HCT116 (cell line): Measurements from ENCODE around the gene CD58. TPM values are rescaled to one million over a fixed set of nuclear protein-coding genes. Genes with fewer than 3 reads are reported as not detected.

ENCODE experiments used
- ATAC-seq: fragments of 200-7000 bp; cut with Tn5 transposase; 2 replicates; pipeline ENCODE4 v1.9.1; 2020; ENCODE audit warnings: mild to moderate bottlenecking, moderate library complexity
- BruUV-seq: library from RNA; stranded (reverse); fragments of 400-500 nt; replicated peaks from 2 replicates; lab custom pipeline; 2021; lab: Mats Ljungman, UMichigan
- CTCF ChIA-PET: fragments of 300-600 bp; sonication (Branson Sonifier 250); formaldehyde crosslinking; loops from one replicate; lab custom pipeline; 2021; ENCODE audit warnings: antibody characterized with exemption; lab: Charles Lee
- POLR2A ChIA-PET: fragments of 300-600, 350-600 bp; sonication (Branson Sonifier 250); formaldehyde crosslinking; loops from one replicate; lab custom pipeline; 2021; ENCODE audit warnings: antibody characterized with exemption; lab: Charles Lee
- RAD21 ChIA-PET, 2 experiments: fragments of 300-600 bp; sonication (Branson Sonifier 250); formaldehyde crosslinking; loops; one replicate each; lab custom pipeline; 2023; ENCODE audit warnings: low total read pairs in 2 of 2; ENCODE audit not compliant: uncharacterized antibody in 2 of 2, unreplicated experiment in 2 of 2, low non-redundant PET in 1 of 2; lab: Charles Lee
- DNase-seq: peaks from one replicate; pipeline ENCODE4 v3.0.0-alpha.2; 2010; ENCODE audit warnings: low read depth, low spot score
- H2AFZ ChIP-seq: fragments of 200-600 bp; shearing (Covaris generic), sonication (generic); 2 replicates; pipeline ENCODE4 v1.6.1; 2017; ENCODE audit warnings: low read depth, mixed run types, mixed read lengths, antibody characterized with exemption, low read length; ENCODE audit not compliant: poor library complexity, severe bottlenecking
- H3K27ac ChIP-seq: 2 replicates; pipeline ENCODE4 v1.5.1; 2012; ENCODE audit warnings: low read depth, low read length
- H3K27me3 ChIP-seq: fragments of 200-600 bp; sonication (generic); 2 replicates; pipeline ENCODE4 v1.6.1; 2016; ENCODE audit warnings: mixed run types, low read length, mixed read lengths; ENCODE audit not compliant: insufficient read depth
- H3K36me3 ChIP-seq, 2 experiments: fragments of 200-500 bp in 1 of 2; fragments of 200-600 bp in 1 of 2; sonication (Bioruptor generic) in 1 of 2; sonication (generic) in 1 of 2; 2 replicates each; pipeline versions ENCODE4 v1.5.1 to v1.6.1; 2014 to 2016; ENCODE audit warnings: low read length in 2 of 2, inconsistent platforms in 1 of 2, mixed read lengths in 1 of 2, mixed run types in 1 of 2; ENCODE audit not compliant: insufficient read depth in 2 of 2, control insufficient read depth in 1 of 2
- H3K4me1 ChIP-seq, 2 experiments: fragments of 200-600 bp in 1 of 2; sonication (generic) in 1 of 2; 2 replicates each; pipeline versions ENCODE4 v1.5.1 to v1.6.1; 2012 to 2017; ENCODE audit warnings: low read length in 2 of 2, inconsistent platforms in 1 of 2, mild to moderate bottlenecking in 1 of 2, mixed read lengths in 1 of 2, mixed run types in 1 of 2, moderate library complexity in 1 of 2; ENCODE audit not compliant: insufficient read depth in 2 of 2, control insufficient read depth in 1 of 2
- H3K4me2 ChIP-seq: fragments of 200-600 bp; sonication (generic); 2 replicates; pipeline ENCODE4 v1.6.1; 2017; ENCODE audit warnings: mixed run types, low read length, mixed read lengths
- H3K4me3 ChIP-seq, 2 experiments: fragments of 200-600 bp in 1 of 2; sonication (generic) in 1 of 2; replicated peaks in 1 of 2; 2 replicates each; pipeline ENCODE4 v1.5.1; 2011 to 2016; ENCODE audit warnings: low read length in 2 of 2, control low read depth in 1 of 2, low read depth in 1 of 2, mild to moderate bottlenecking in 1 of 2, mixed read lengths in 1 of 2, mixed run types in 1 of 2
- H3K79me2 ChIP-seq: fragments of 200-600 bp; sonication (generic); 2 replicates; pipeline ENCODE4 v1.6.1; 2017; ENCODE audit warnings: mild to moderate bottlenecking, mixed run types, low read length, moderate library complexity, mixed read lengths; ENCODE audit not compliant: insufficient read depth
- H3K9ac ChIP-seq: fragments of 200-600 bp; sonication (generic); 2 replicates; pipeline ENCODE4 v1.6.1; 2016; ENCODE audit warnings: low read length, mixed read lengths
- H3K9me2 ChIP-seq: fragments of 200-600 bp; sonication (generic), shearing (Covaris generic); 2 replicates; pipeline ENCODE4 v1.6.1; 2017; ENCODE audit warnings: mixed run types, mild to moderate bottlenecking, moderate library complexity; ENCODE audit not compliant: insufficient read depth
- H3K9me3 ChIP-seq, 2 experiments: fragments of 200-500 bp in 1 of 2; fragments of 200-600 bp in 1 of 2; sonication (Bioruptor generic) in 1 of 2; sonication (generic) in 1 of 2; 2 replicates each; pipeline ENCODE4 v1.6.1; 2014 to 2017; ENCODE audit warnings: low read length in 2 of 2, mixed read lengths in 2 of 2, inconsistent platforms in 1 of 2, low read depth in 1 of 2, mild to moderate bottlenecking in 1 of 2, mixed run types in 1 of 2, moderate library complexity in 1 of 2; ENCODE audit not compliant: control insufficient read depth in 1 of 2, insufficient read depth in 1 of 2
- H4K20me1 ChIP-seq: fragments of 200-600 bp; sonication (generic), shearing (Covaris generic); 2 replicates; pipeline ENCODE4 v1.6.1; 2017; ENCODE audit warnings: mixed run types, mild to moderate bottlenecking, moderate library complexity; ENCODE audit not compliant: insufficient read depth
- EGR1 ChIP-seq: IDR thresholded peaks from 2 replicates; pipeline ENCODE4 v1.6.1; 2012; ENCODE audit warnings: low read depth
- REST ChIP-seq: IDR thresholded peaks from 2 replicates; pipeline ENCODE4 v1.6.1; 2012; ENCODE audit warnings: low read depth
- SRF ChIP-seq: IDR thresholded peaks from 2 replicates; pipeline ENCODE4 v1.6.1; 2012; ENCODE audit warnings: low read depth
- ZBTB33 ChIP-seq: IDR thresholded peaks from 2 replicates; pipeline ENCODE4 v1.6.1; 2011; ENCODE audit warnings: mild to moderate bottlenecking, low read length, moderate library complexity; ENCODE audit not compliant: insufficient replicate concordance; ENCODE audit errors: extremely low read depth
- intact Hi-C: fragments of 100-400 bp; cut with micrococcal nuclease; formaldehyde crosslinking; loops from 2 replicates; pipeline ENCODE4 v1.10.0; 2022
- total RNA-seq: library from RNA; stranded (reverse); gene quantifications from one replicate; pipeline ENCODE4 v1.2.1, GENCODE V29; 2021; ENCODE audit not compliant: unreplicated experiment

The CD58 gene
- total RNA-seq, 1 experiment from 2014 or later = 18.0 TPM

- TF ChIP-seq EGR1 (no peak), ZBTB33 (no peak), SRF (no peak)
- TF ChIP-seq, all 23 proteins: peak for 0
Measured at GRCh38 chr1:116580446-116581322, 9.9 kb upstream of the CD58 start (continued).

GRCh38 chr1:116579259-116579875 is 8.5 kb upstream of the CD58 start:
- Histone ChIP-seq H3K79me2 (no peaks in the 10 kb centered on the region), H3K4me1 (no peaks in the 10 kb centered on the region), H3K9ac (no peak overlapping the region), H3K27ac (no peak overlapping the region), H3K4me3 (no peak overlapping the region), H3K9me3 (no peaks in the 10 kb centered on the region), H4K20me1 (no peaks in the 10 kb centered on the region), H3K36me3 (no peaks in the 10 kb centered on the region), H3K4me2 (no peak overlapping the region), H3K9me2 (no peaks in the 10 kb centered on the region), H2AFZ (no peak overlapping the region), H3K27me3 (no peaks in the 10 kb centered on the region)
- POLR2A ChIA-PET = no interaction called here
- intact Hi-C loops = loop anchor here (10.0 kb wide), 1 partner anchor 145 kb away; no protein-coding TSS in a partner anchor
- RAD21 ChIA-PET = no interaction called here
- DNase-seq (no peak), ATAC-seq (no peak)
- CTCF ChIA-PET = no interaction called here
- no peak for TF ChIP-seq ZBTB33
- TF ChIP-seq REST = no peak
- no TSS peak for BruUV-seq
